Activated naive CD8-positive, alpha-beta T cell treated with anti-CD3 and anti-CD28 coated beads, Interleukin-2, amount 50 U/mL, for 16 hours (primary cell): ENCODE results near the gene THY1.

Source experiments
- DNase-seq: peaks from one replicate; pipeline ENCODE4 v3.0.0-alpha.2; 2020; ENCODE audit warnings: low read depth, low spot score

The THY1 gene

GRCh38 chr11:119370486-119371046 is 52.4 kb downstream of the THY1 start:
- no peak for DNase-seq

- no peak for DNase-seq
These were observed 53.6 kb downstream of the THY1 start for GRCh38 chr11:119369132-119369925.

- no peak for DNase-seq
These were observed 54.6 kb downstream of the THY1 start for GRCh38 chr11:119368121-119369034.

- no peak for DNase-seq
These were observed 55.3 kb downstream of the THY1 start for GRCh38 chr11:119367661-119368120.
